Stomach (tissue), 4 donors: Measurements from ENCODE around the gene NUAK1.

Experiments
- CTCF ChIP-seq, 7 experiments: fragments of 450-650 bp in 4 of 7; fragments of 200-600 bp in 3 of 7; sonication (generic) in 3 of 7; IDR thresholded peaks; one replicate each; pipeline ENCODE4 v1.5.1; 2016 to 2019; ENCODE audit warnings: antibody characterized with exemption in 7 of 7, control low read depth in 2 of 7, mild to moderate bottlenecking in 1 of 7
- EP300 ChIP-seq: sonication (generic); formaldehyde crosslinking; IDR thresholded peaks from one replicate; pipeline ENCODE4 v1.6.1; 2017; ENCODE audit warnings: antibody characterized with exemption
- POLR2A ChIP-seq, 4 donors: fragments of 450-650 bp; IDR thresholded peaks; one replicate each; pipeline ENCODE4 v1.6.1; 2016; ENCODE audit warnings: antibody characterized with exemption in 4 of 4, control low read depth in 2 of 4, mild to moderate bottlenecking in 1 of 4, moderate library complexity in 1 of 4
- POLR2AphosphoS5 ChIP-seq, 3 donors: sonication (generic); formaldehyde crosslinking; IDR thresholded peaks; one replicate each; pipeline ENCODE4 v1.6.1; 2016; ENCODE audit warnings: antibody characterized with exemption in 3 of 3

- no peak for TF ChIP-seq CTCF (IDR thresholded peaks at IDR 0.05)
- TF ChIP-seq POLR2AphosphoS5 (IDR thresholded peaks at IDR 0.05): no peak
- no peak for TF ChIP-seq EP300
- no peak for TF ChIP-seq POLR2A (IDR thresholded peaks at IDR 0.05)
These were observed 5.3 kb downstream of the NUAK1 start for GRCh38 chr12:106133136-106134087.
